ENCODE measurements around the gene TLE3.

Gene TLE3

GRCh38 chr15:70058642-70059360 lies 38.9 kb downstream of the TLE3 start:
- no peak overlapping the region for H3K4me3 ChIP-seq (replicated peaks; ENCODE audit: low read depth, low read length)
- TF ChIP-seq CTCF (IDR thresholded peaks at IDR 0.05; ENCODE audit: low read length, missing control alignments), result no peak
- no peak for DNase-seq (ENCODE audit: low read depth)

- no peak overlapping the region for H3K4me3 ChIP-seq (replicated peaks; ENCODE audit: low read depth, low read length)
- DNase-seq (ENCODE audit: low read depth), result no peak
- TF ChIP-seq CTCF (IDR thresholded peaks at IDR 0.05; ENCODE audit: low read length, missing control alignments), result no peak
Observed at GRCh38 chr15:70057931-70058641, 39.6 kb downstream of the TLE3 start.

GRCh38 chr15:70056091-70056680 lies 41.5 kb downstream of the TLE3 start:
- no peak for DNase-seq (ENCODE audit: low read depth)
- H3K4me3 ChIP-seq (replicated peaks; ENCODE audit: low read depth, low read length), result no peak overlapping the region
- TF ChIP-seq CTCF (IDR thresholded peaks at IDR 0.05; ENCODE audit: low read length, missing control alignments), result no peak

- no peak overlapping the region for H3K4me3 ChIP-seq (replicated peaks; ENCODE audit: low read depth, low read length)
- DNase-seq (ENCODE audit: low read depth), result no peak
- no peak for TF ChIP-seq CTCF (IDR thresholded peaks at IDR 0.05; ENCODE audit: low read length, missing control alignments)
Observed at GRCh38 chr15:70055601-70056051, 42.1 kb downstream of the TLE3 start.

- no peak for TF ChIP-seq CTCF (IDR thresholded peaks at IDR 0.05; ENCODE audit: low read length, missing control alignments)
- DNase-seq (ENCODE audit: low read depth), result no peak
Observed at GRCh38 chr15:70054884-70055387, 42.8 kb downstream of the TLE3 start.

GRCh38 chr15:70054366-70054765 lies 43.4 kb downstream of the TLE3 start:
- H3K4me3 ChIP-seq (replicated peaks; ENCODE audit: low read depth, low read length), result no peak overlapping the region
- no peak for DNase-seq (ENCODE audit: low read depth)
- TF ChIP-seq CTCF (IDR thresholded peaks at IDR 0.05; ENCODE audit: low read length, missing control alignments), result no peak

More at GRCh38 chr15:70054884-70055387, 42.8 kb downstream of the TLE3 start:
- H3K4me3 ChIP-seq (replicated peaks; ENCODE audit: low read depth, low read length), result no peak overlapping the region

All from fibroblast of pulmonary artery (primary cell).